Measurements from ENCODE around the gene USP35. TPM values are rescaled to one million over a fixed set of nuclear protein-coding genes. Genes with fewer than 3 reads are reported as not detected.

USP35 gene
- total and polyA plus RNA-seq, 12 donors = 3.6 to 7.3 (median 5.2) TPM

- TF ChIP-seq CTCF (IDR thresholded peaks at IDR 0.05) = no peak
- intact Hi-C loops (cut with DNase I) = loop anchor here in 7 of 10 donors (5.0 to 10.0 kb wide), 4 partner anchors 272 to 429 kb away; partner anchors contain the start of genes GAB2 (in 2 of the 7) and NARS2 (in 1 of the 7)
- ATAC-seq = no peak
Measured at GRCh38 chr11:78145511-78146025, 43.2 kb upstream of the USP35 start.

DNA sequence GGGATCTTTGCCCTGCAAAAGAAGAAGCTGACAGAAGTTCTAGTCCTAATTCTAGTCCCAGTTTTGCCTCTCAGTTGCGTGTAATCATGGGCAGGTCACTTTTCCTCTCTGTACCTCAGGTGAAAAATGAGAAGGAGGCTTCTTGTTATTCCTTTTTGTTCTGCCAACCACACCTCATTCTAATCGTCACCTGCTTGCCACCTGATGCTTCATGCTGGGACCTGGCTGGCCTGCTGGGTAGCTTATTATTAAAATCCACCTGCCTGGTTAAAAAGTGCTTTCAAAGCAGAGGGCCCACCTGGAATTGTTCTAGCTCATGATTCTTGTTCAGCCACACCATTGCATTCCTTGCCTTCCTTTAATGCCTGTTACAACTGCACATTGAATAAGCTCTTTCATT is 40.9 kb upstream of the USP35 start:
- H3K36me3 ChIP-seq = no peaks in the 10 kb centered on the region
- ATAC-seq = no peak
- TF ChIP-seq CTCF (IDR thresholded peaks at IDR 0.05) = no peak
- no peak overlapping the region for H3K4me3 ChIP-seq
- no peak overlapping the region for H3K27ac ChIP-seq
- H3K9me3 ChIP-seq = no peaks in the 10 kb centered on the region
- intact Hi-C loops (cut with DNase I) = loop anchor here in 7 of 10 donors (5.0 to 10.0 kb wide), 4 partner anchors 269 to 427 kb away; partner anchors contain the start of genes GAB2 (in 2 of the 7) and NARS2 (in 1 of the 7)
- WGBS, 2 donors = 95% methylated on average over 2 of the region's 2 CpGs
- H3K27me3 ChIP-seq = no peaks in the 10 kb centered on the region
- peaks cover 0 to 22% (median 0%) of the 10 kb centered on the region in 9 donors for H3K4me1 ChIP-seq
- no peak for DNase-seq

More at GRCh38 chr11:78145511-78146025, 43.2 kb upstream of the USP35 start:
- peaks cover 0 to 26% (median 3%) of the 10 kb centered on the region in 9 donors for H3K4me1 ChIP-seq
- H3K27me3 ChIP-seq = no peaks in the 10 kb centered on the region
- no peak overlapping the region for H3K4me3 ChIP-seq
- H3K27ac ChIP-seq = no peak overlapping the region
- H3K36me3 ChIP-seq = no peaks in the 10 kb centered on the region
- WGBS, 2 donors = 91 to 92% methylated on average over 1 of the region's 1 CpG
- no peak for DNase-seq
- H3K9me3 ChIP-seq = no peaks in the 10 kb centered on the region

DNA sequence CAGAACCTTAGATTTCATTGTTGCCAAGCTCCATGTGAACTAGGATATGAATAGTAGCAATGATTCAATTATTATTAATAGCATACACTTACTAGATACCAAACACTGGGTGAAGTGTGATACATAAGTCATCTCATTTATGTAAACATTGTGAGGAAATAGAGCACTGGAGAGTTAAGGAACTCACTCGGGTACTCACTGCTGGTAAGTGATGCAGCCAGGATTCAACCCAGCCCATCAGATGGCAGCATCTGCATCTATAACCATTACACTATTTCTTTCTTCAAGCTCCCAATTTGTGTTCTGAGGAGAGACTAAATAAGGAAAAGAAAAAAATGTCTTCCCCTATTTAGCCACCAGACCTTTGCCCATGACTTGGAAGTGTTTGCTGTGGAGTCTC is 39.1 kb upstream of the USP35 start:
- DNase-seq (no peak), ATAC-seq (peak in 7 of 8 donors; percentile 65 to 93 (median 75))
- WGBS, 2 donors = 7 to 12% methylated on average over 1 of the region's 1 CpG
- Histone ChIP-seq H3K4me3 (no peak overlapping the region), H3K36me3 (no peaks in the 10 kb centered on the region), H3K27ac (no peak overlapping the region), H3K9me3 (no peaks in the 10 kb centered on the region), H3K27me3 (no peaks in the 10 kb centered on the region), H3K4me1 (peaks cover 0 to 10% (median 0%) of the 10 kb centered on the region in 9 donors)
- TF ChIP-seq CTCF (IDR thresholded peaks at IDR 0.05) = peak in 7 of 9 donors; percentile 32 to 63 (median 54)
- intact Hi-C loops (cut with DNase I) = loop anchor here in 7 of 10 donors (1.0 to 10.0 kb wide), 7 partner anchors 268 to 425 kb away; partner anchors contain the start of genes GAB2 (in 2 of the 7) and NARS2 (in 1 of the 7)

GRCh38 chr11:78150346-78150745 is 38.4 kb upstream of the USP35 start:
- H3K4me3 ChIP-seq = no peak overlapping the region
- no peak overlapping the region for H3K27ac ChIP-seq
- no peak for TF ChIP-seq CTCF (IDR thresholded peaks at IDR 0.05)
- ATAC-seq (no peak), DNase-seq (no peak)
- intact Hi-C loops (cut with DNase I) = loop anchor here in 3 of 10 donors (1.0 to 10.0 kb wide), 3 partner anchors 274 to 415 kb away; no protein-coding TSS in a partner anchor
- peaks cover 0 to 10% (median 0%) of the 10 kb centered on the region in 9 donors for H3K4me1 ChIP-seq
- no peaks in the 10 kb centered on the region for H3K27me3 ChIP-seq
- H3K36me3 ChIP-seq = no peaks in the 10 kb centered on the region
- 94 to 97% methylated on average over 4 of the region's 4 CpGs for WGBS, 2 donors
- H3K9me3 ChIP-seq = no peaks in the 10 kb centered on the region

Data from heart right ventricle (tissue), 16 donors.